Activated CD4-positive, alpha-beta T cell treated with anti-CD3 and anti-CD28 coated beads for 36 hours (primary cell): ENCODE data around the gene ABI2. TPM values are rescaled to one million over a fixed set of nuclear protein-coding genes. Genes with fewer than 3 reads are reported as not detected.

Experiments used
- ATAC-seq: fragments of 200-7000 bp; cut with Tn5 transposase; one replicate; pipeline ENCODE4 v1.10.0; 2021; ENCODE audit warnings: mild to moderate bottlenecking, moderate library complexity
- CTCF ChIA-PET: fragments of 350-600 bp; sonication (Branson Sonifier 250); formaldehyde crosslinking; loops from one replicate; lab custom pipeline; 2021; ENCODE audit warnings: antibody characterized with exemption; lab: Charles Lee
- POLR2A ChIA-PET: fragments of 350-600 bp; sonication (Branson Sonifier 250); formaldehyde crosslinking; loops from one replicate; lab custom pipeline; 2021; ENCODE audit warnings: antibody characterized with exemption, inconsistent platforms; lab: Charles Lee
- DNase-seq: peaks from one replicate; pipeline ENCODE4 v3.0.0-alpha.2; 2020
- H3K27ac Mint-ChIP-seq: one replicate; pipeline ENCODE4 v1.8.0; 2021; ENCODE audit warnings: mixed read lengths
- H3K27me3 Mint-ChIP-seq: one replicate; pipeline ENCODE4 v1.8.0; 2021; ENCODE audit warnings: mixed read lengths
- H3K36me3 Mint-ChIP-seq: one replicate; pipeline ENCODE4 v1.8.0; 2021; ENCODE audit warnings: low read depth, mixed read lengths
- H3K4me1 Mint-ChIP-seq: one replicate; pipeline ENCODE4 v1.8.0; 2021; ENCODE audit warnings: mixed read lengths
- H3K4me3 Mint-ChIP-seq: one replicate; pipeline ENCODE4 v1.8.0; 2021; ENCODE audit warnings: mild to moderate bottlenecking, moderate library complexity, mixed read lengths
- H3K9me3 Mint-ChIP-seq: one replicate; pipeline ENCODE4 v1.8.0; 2021; ENCODE audit warnings: low read depth, mixed read lengths
- intact Hi-C, 2 experiments: fragments of 100-400 bp; cut with DNase I in 1 of 2; cut with micrococcal nuclease in 1 of 2; formaldehyde crosslinking; loops; one replicate each; pipeline versions ENCODE4 v1.14.2 to v1.15.1; 2022 to 2024; cut with DNase I, micrococcal nuclease
- total RNA-seq, 2 experiments: library from RNA; stranded (reverse); gene quantifications; one replicate each; pipeline ENCODE4 v1.2.3, GENCODE V29; 2021

Gene ABI2
- total RNA-seq, 2 experiments from 2014 or later, result 40.6 to 57.6 TPM

- peak overlapping the region; percentile 62 for H3K27ac Mint-ChIP-seq
Observed at GRCh38 chr2:203484266-203485112, 156.3 kb downstream of the ABI2 start.

DNA sequence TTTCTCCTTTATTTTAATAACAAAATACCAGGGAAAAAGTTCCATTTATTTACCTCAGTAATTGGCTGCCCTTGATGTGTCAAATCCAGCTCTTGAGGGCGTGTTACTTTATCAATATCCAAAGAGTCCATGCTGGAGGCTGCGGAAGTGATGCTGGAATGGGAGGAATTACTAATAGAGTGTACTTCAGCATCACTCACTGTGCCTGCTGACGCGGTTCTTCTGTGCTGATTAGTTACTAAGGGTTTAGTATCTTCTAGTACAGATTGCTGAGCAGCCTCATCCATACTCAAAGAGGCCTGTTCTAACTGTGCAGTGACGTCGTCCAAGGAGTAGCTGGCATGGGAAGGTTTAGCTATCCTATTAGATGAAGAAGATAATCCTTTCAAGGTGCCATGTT lies 161.3 kb downstream of the ABI2 start:
- DNase-seq (no peak), ATAC-seq (no peak)
- Mint-ChIP-seq H3K4me1 (peaks cover 19% of the 10 kb centered on the region), H3K36me3 (peaks cover 11% of the 10 kb centered on the region), H3K4me3 (no peak overlapping the region), H3K27me3 (no peaks in the 10 kb centered on the region), H3K9me3 (no peaks in the 10 kb centered on the region), H3K27ac (no peak overlapping the region)
- ChIA-PET POLR2A (no interaction called here), CTCF (no interaction called here)
- intact Hi-C loops, result no loop called here

More at GRCh38 chr2:203484266-203485112, 156.3 kb downstream of the ABI2 start:
- Mint-ChIP-seq H3K36me3 (peaks cover 6% of the 10 kb centered on the region), H3K4me3 (no peak overlapping the region), H3K9me3 (no peaks in the 10 kb centered on the region), H3K4me1 (peaks cover 11% of the 10 kb centered on the region), H3K27me3 (no peaks in the 10 kb centered on the region)
- CTCF ChIA-PET, result interaction anchor here (0.7 to 3.1 kb wide), 14 partner anchors 11 to 637 kb away, joined by 3 to 41 read pairs (median 4); no protein-coding TSS in a partner anchor
- POLR2A ChIA-PET, result no interaction called here
- intact Hi-C loops, result loop anchor here (1.0 to 5.0 kb wide), 6 partner anchors 50 to 425 kb away; partner anchors contain the start of genes RAPH1 (in 2 of the 2) and CD28 (in 1 of the 2)
- DNase-seq (peak; percentile 66), ATAC-seq (peak; percentile 91)

DNA sequence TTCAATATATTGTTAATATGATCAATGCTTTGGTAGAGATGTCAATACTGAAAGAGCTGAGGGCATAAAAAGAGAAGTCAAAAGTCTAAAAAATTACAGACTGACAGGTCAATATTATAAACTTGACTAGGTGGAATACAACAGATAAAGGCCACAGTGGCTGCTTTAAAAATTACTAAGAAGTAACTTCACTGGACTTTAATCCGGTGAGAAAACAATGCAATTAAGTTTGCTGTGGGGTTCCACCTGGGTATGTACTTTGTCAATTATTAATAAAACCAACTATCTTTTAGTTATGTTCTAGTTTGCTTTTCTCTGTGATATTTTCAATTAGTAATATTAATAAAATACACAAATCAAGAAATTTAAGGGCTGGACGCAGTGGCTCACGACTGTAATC lies 162.2 kb downstream of the ABI2 start:
- no peaks in the 10 kb centered on the region for H3K27me3 Mint-ChIP-seq
- H3K4me1 Mint-ChIP-seq, result peaks cover 15% of the 10 kb centered on the region
- no peaks in the 10 kb centered on the region for H3K9me3 Mint-ChIP-seq
- ChIA-PET CTCF (interaction anchor here (0.5 kb wide), 1 partner anchor 27 kb away, joined by 3 read pairs; no protein-coding TSS in a partner anchor), POLR2A (no interaction called here)
- ATAC-seq (no peak), DNase-seq (no peak)
- intact Hi-C loops, result no loop called here
- H3K4me3 Mint-ChIP-seq, result no peak overlapping the region
- no peak overlapping the region for H3K27ac Mint-ChIP-seq
- peaks cover 15% of the 10 kb centered on the region for H3K36me3 Mint-ChIP-seq

GRCh38 chr2:203492965-203493364 lies 164.8 kb downstream of the ABI2 start:
- intact Hi-C loops, result no loop called here
- peak; percentile 69 for ATAC-seq
- DNase-seq, result no peak
- ChIA-PET POLR2A (no interaction called here), CTCF (interaction anchor here (0.6 to 1.5 kb wide), 3 partner anchors 28 to 376 kb away, joined by 3 to 4 read pairs (median 4); no protein-coding TSS in a partner anchor)
- H3K9me3 Mint-ChIP-seq, result no peaks in the 10 kb centered on the region
- no peaks in the 10 kb centered on the region for H3K27me3 Mint-ChIP-seq
- peaks cover 14% of the 10 kb centered on the region for H3K4me1 Mint-ChIP-seq
- peaks cover 14% of the 10 kb centered on the region for H3K36me3 Mint-ChIP-seq
- peak overlapping the region; percentile 10 for H3K27ac Mint-ChIP-seq
- no peak overlapping the region for H3K4me3 Mint-ChIP-seq

Other genes with a start within 250 kb of the ABI2 start
- 10 to 100 TPM; 19.0 to 23.3 TPM for gene CYP20A1, start 89.4 kb upstream of the ABI2 start, total RNA-seq
- 1 to 10 TPM; 8.5 to 9.9 TPM for gene RAPH1, start 206.9 kb downstream of the ABI2 start, total RNA-seq